Tibial nerve (tissue), 4 donors: ENCODE measurements around the gene ATP5MC2.

Source experiments
- CTCF ChIP-seq, 5 experiments: fragments of 200-600 bp in 3 of 5; fragments of 450-650 bp in 2 of 5; sonication (generic) in 3 of 5; IDR thresholded peaks; one replicate each; pipeline ENCODE4 v1.5.1; 2016 to 2019; ENCODE audit warnings: antibody characterized with exemption in 5 of 5, mild to moderate bottlenecking in 3 of 5, moderate library complexity in 2 of 5
- EP300 ChIP-seq, 2 donors: sonication (generic); formaldehyde crosslinking; IDR thresholded peaks; one replicate each; pipeline ENCODE4 v1.6.1; 2017; ENCODE audit warnings: antibody characterized with exemption in 2 of 2, mild to moderate bottlenecking in 1 of 2
- POLR2A ChIP-seq, 2 donors: fragments of 450-650 bp; IDR thresholded peaks; one replicate each; pipeline ENCODE4 v1.6.1; 2017; ENCODE audit warnings: antibody characterized with exemption in 2 of 2, mild to moderate bottlenecking in 2 of 2, moderate library complexity in 2 of 2

GRCh38 chr12:53695152-53696145 lies 19.6 kb upstream of the ATP5MC2 start:
- TF ChIP-seq CTCF (IDR thresholded peaks at IDR 0.05) (no peak), POLR2A (IDR thresholded peaks at IDR 0.05) (no peak), EP300 (IDR thresholded peaks at IDR 0.05) (no peak)
